K562 (cell line): ENCODE measurements around the gene COX4I2. TPM values are rescaled to one million over a fixed set of nuclear protein-coding genes. Genes with fewer than 3 reads are reported as not detected.

Experiments
- ATAC-seq: fragments of 200-7000 bp; cut with Tn5 transposase; 3 replicates; pipeline ENCODE4 v1.9.1; 2020; ENCODE audit warnings: moderate library complexity
- BruUV-seq: library from RNA; stranded (reverse); fragments of 400-500 nt; replicated peaks from 2 replicates; lab custom pipeline; 2021; lab: Mats Ljungman, UMichigan
- CTCF ChIA-PET: fragments of 300-600 bp; formaldehyde crosslinking; extraction: SDS; loops from one replicate; lab custom pipeline; 2021; ENCODE audit warnings: low intra/inter-chr PET ratio; lab: Yijun Ruan, JAX
- POLR2A ChIA-PET: fragments of 300-600, 350-650 bp; sonication (Branson Sonifier 250); formaldehyde crosslinking; extraction: SDS; loops from one replicate; lab custom pipeline; 2021; ENCODE audit warnings: antibody characterized with exemption, inconsistent platforms; lab: Yijun Ruan, JAX
- DNase-seq, 4 experiments: peaks; one replicate each; pipeline versions ENCODE4 v3.0.0 to v3.0.0-alpha.2; 2011 to 2018; ENCODE audit warnings: low spot score in 3 of 4, mixed read lengths in 3 of 4; ENCODE audit errors: extremely low read depth in 1 of 4
- FAIRE-seq: peaks from 2 replicates; lab custom pipeline; 2011; peaks lifted over from hg19 to GRCh38; lab: Jason Lieb, UNC
- H2AFZ ChIP-seq: 2 replicates; pipeline ENCODE4 v1.6.0; 2011; ENCODE audit warnings: low read depth, low read length, control low read depth, inconsistent platforms
- H3K27ac ChIP-seq: fragments of 200-600 bp; 3 replicates; pipeline ENCODE4 v1.8.0; 2011; ENCODE audit warnings: low read depth, mild to moderate bottlenecking, control low read depth, inconsistent platforms, low read length, moderate library complexity, mixed read lengths; ENCODE audit errors: extremely low read depth
- H3K27me3 ChIP-seq, 2 experiments: fragments of 300-600 bp in 1 of 2; 2 replicates in 1 of 2; 3 replicates in 1 of 2; pipeline versions ENCODE4 v1.6.0 to v1.8.0; 2011; ENCODE audit warnings: inconsistent platforms in 2 of 2, low read length in 2 of 2, mild to moderate bottlenecking in 1 of 2, mixed read lengths in 1 of 2, moderate library complexity in 1 of 2; ENCODE audit not compliant: control insufficient read depth in 2 of 2, insufficient read depth in 2 of 2
- H3K36me3 ChIP-seq: fragments of 300-600 bp; 3 replicates; pipeline ENCODE4 v1.8.0; 2011; ENCODE audit warnings: mild to moderate bottlenecking, low read length, inconsistent platforms; ENCODE audit not compliant: control insufficient read depth, insufficient read depth
- H3K4me1 ChIP-seq, 2 experiments: fragments of 200-600 bp in 1 of 2; replicated peaks in 1 of 2; 2 replicates in 1 of 2; 3 replicates in 1 of 2; pipeline versions ENCODE4 v1.5.1 to v1.8.0; 2011; ENCODE audit warnings: inconsistent platforms in 2 of 2, low read length in 2 of 2, mild to moderate bottlenecking in 1 of 2, mixed read lengths in 1 of 2, moderate library complexity in 1 of 2; ENCODE audit not compliant: control insufficient read depth in 2 of 2, insufficient read depth in 2 of 2
- H3K4me2 ChIP-seq: 2 replicates; pipeline ENCODE4 v1.6.1; 2011; ENCODE audit warnings: low read length, control low read depth, inconsistent platforms, mixed read lengths; ENCODE audit not compliant: insufficient read depth
- H3K4me3 ChIP-seq: fragments of 200-600 bp; sonication (generic), shearing (Covaris generic); 2 replicates; pipeline ENCODE4 v1.5.1; 2016; ENCODE audit warnings: control low read depth, inconsistent platforms
- H3K79me2 ChIP-seq: fragments of 200-600 bp; 3 replicates; pipeline ENCODE4 v1.8.0; 2011; ENCODE audit warnings: low read length, inconsistent platforms; ENCODE audit not compliant: control insufficient read depth, insufficient read depth
- H3K9ac ChIP-seq, 2 experiments: 2 replicates each; pipeline versions ENCODE4 v1.6.0 to v1.6.1; 2011; ENCODE audit warnings: low read depth in 2 of 2, low read length in 2 of 2, control low read depth in 1 of 2, inconsistent platforms in 1 of 2, mild to moderate bottlenecking in 1 of 2, mixed read lengths in 1 of 2; ENCODE audit not compliant: insufficient read depth in 1 of 2
- H3K9me1 ChIP-seq: one replicate; pipeline ENCODE4 v1.6.0; 2011; ENCODE audit warnings: inconsistent platforms, mild to moderate bottlenecking, low read length, moderate library complexity; ENCODE audit not compliant: control insufficient read depth, insufficient read depth
- H3K9me3 ChIP-seq: replicated peaks from 2 replicates; pipeline ENCODE4 v1.5.1; 2011; ENCODE audit warnings: low read depth, low read length, inconsistent platforms; ENCODE audit not compliant: control insufficient read depth, insufficient read depth
- H4K20me1 ChIP-seq: replicated peaks from 2 replicates; pipeline ENCODE4 v1.6.1; 2011; ENCODE audit warnings: low read length, inconsistent platforms, mixed read lengths; ENCODE audit not compliant: control insufficient read depth, insufficient read depth
- ARID3B ChIP-seq: fragments of 250-450 bp; sonication (Bioruptor Pico); IDR thresholded peaks from 2 replicates; pipeline ENCODE4 v1.4.0; 2020; ENCODE audit warnings: borderline replicate concordance
- PATZ1 ChIP-seq: fragments of 250-450 bp; sonication (Bioruptor Pico); IDR thresholded peaks from 2 replicates; pipeline ENCODE4 v1.5.0; 2020; ENCODE audit warnings: mild to moderate bottlenecking, borderline replicate concordance
- SPI1 ChIP-seq: IDR thresholded peaks from 2 replicates; pipeline ENCODE4 v1.6.1; 2011; ENCODE audit warnings: low read depth, low read length, control low read depth, borderline replicate concordance
- TAF7 ChIP-seq: fragments of 450-650 bp; IDR thresholded peaks from 2 replicates; pipeline ENCODE4 v1.6.1; 2016; ENCODE audit warnings: missing genetic modification characterization, missing compliant biosample characterization
- USF1 ChIP-seq: sonication (generic); formaldehyde crosslinking; IDR thresholded peaks from 2 replicates; pipeline ENCODE4 v1.9.0; 2022; ENCODE audit warnings: mild to moderate bottlenecking, missing genetic modification reagents
- WGBS: fragments of 100-300 bp; shearing (Covaris generic); methylation state at CpG from one replicate; pipeline ENCODE4 v1.1.6; 2016; ENCODE audit warnings: low coverage, mixed read lengths; ENCODE audit not compliant: insufficient coverage; ENCODE audit errors: missing lambda C conversion rate; 5-methylcytosine and 5-hydroxymethylcytosine counted together
- in situ Hi-C: fragments of 300-500 bp; cut with MboI; formaldehyde crosslinking; loops from 4 replicates; pipeline ENCODE4 v1.15.0; 2018; ENCODE audit warnings: inconsistent platforms, mixed read lengths
- intact Hi-C: fragments of 100-400 bp; cut with micrococcal nuclease; formaldehyde crosslinking; loops from 2 replicates; pipeline ENCODE4 v1.14.2; 2022
- polyA plus RNA-seq, 8 experiments: library from polyadenylated mRNA; depleted of rRNA in 4 of 8; stranded (reverse) in 5 of 8; unstranded in 3 of 8; fragments of >200 nt; fragmentation: Nextera tagmentation in 2 of 8; fragmentation: Illumina TruSeq in 1 of 8; extraction: Ambion mirVana in 2 of 8; extraction: Trizol in 1 of 8; gene quantifications; 2 replicates each; pipeline versions ENCODE4 v1.2.1 to v1.2.3, GENCODE V29; 2011 to 2014; ENCODE audit warnings: inconsistent platforms in 1 of 8, missing spikeins in 1 of 8
- total RNA-seq, 7 experiments: library from RNA; depleted of rRNA in 6 of 7; stranded (reverse); fragments of >200 nt in 6 of 7; fragmentation: Illumina TruSeq in 2 of 7; extraction: Trizol in 2 of 7; gene quantifications; 2 replicates each; pipeline versions ENCODE4 v1.2.1 to v1.2.3, GENCODE V29; 2011 to 2021; ENCODE audit warnings: low replicate concordance in 1 of 7

COX4I2 gene
- total and polyA plus RNA-seq, 9 of the 15 experiments (the other 6 are each of a cell fraction or from before 2014, with no cell fraction given): not detected

GRCh38 chr20:31641391-31641790, 3.7 kb downstream of the COX4I2 start (continued):
- TF ChIP-seq PATZ1 (CRISPR knock-in tag): no peak
- TF ChIP-seq, all 486 proteins: peak for 0

- ATAC-seq (no peak), FAIRE-seq (no peak), DNase-seq (no peak)
- no peaks in the 10 kb centered on the region for H3K36me3 ChIP-seq
- peaks cover 8 to 10% of the 10 kb centered on the region in 2 experiments for H3K4me1 ChIP-seq
- H3K4me3 ChIP-seq: no peak overlapping the region
- 18% methylated on average over 1 of the region's 1 CpG for WGBS
- H3K27ac ChIP-seq: no peak overlapping the region
- CTCF ChIA-PET: no interaction called here
- intact Hi-C loops: no loop called here
- H2AFZ ChIP-seq: no peak overlapping the region
- BruUV-seq: no TSS peak
- peak; percentile 26; the same call in 1 of the 2 replicates for TF ChIP-seq SPI1
- no peak for TF ChIP-seq TAF7
- no peak for TF ChIP-seq ARID3B (CRISPR knock-in tag)
- no peak for TF ChIP-seq USF1
- no peak overlapping the region for H3K9ac ChIP-seq
- H3K9me1 ChIP-seq: no peaks in the 10 kb centered on the region
- POLR2A ChIA-PET: interaction anchor here (0.7 kb wide), 1 partner anchor 9 kb away, joined by 3 read pairs; no protein-coding TSS in a partner anchor
- H3K27me3 ChIP-seq: no peaks in the 10 kb centered on the region
- no peaks in the 10 kb centered on the region for H3K9me3 ChIP-seq
- in situ Hi-C loops: no loop called here
- no peaks in the 10 kb centered on the region for H4K20me1 ChIP-seq
- no peaks in the 10 kb centered on the region for H3K79me2 ChIP-seq
- no peak overlapping the region for H3K4me2 ChIP-seq
Observed at GRCh38 chr20:31642837-31643236, 5.1 kb downstream of the COX4I2 start.
